Fibroblast of skin of left biceps (primary cell): ENCODE data around the gene CTIF.
A peak's percentile ranks its signal among the peaks of the same experiment; 100 is the strongest.

Experiments
- DNase-seq, 2 experiments: peaks; one replicate each; pipeline ENCODE4 v3.0.0-alpha.2; 2013; ENCODE audit warnings: low read depth in 2 of 2

CTIF gene

GRCh38 chr18:48574667-48575300 lies 36.0 kb downstream of the CTIF start:
- DNase-seq: no peak

DNA sequence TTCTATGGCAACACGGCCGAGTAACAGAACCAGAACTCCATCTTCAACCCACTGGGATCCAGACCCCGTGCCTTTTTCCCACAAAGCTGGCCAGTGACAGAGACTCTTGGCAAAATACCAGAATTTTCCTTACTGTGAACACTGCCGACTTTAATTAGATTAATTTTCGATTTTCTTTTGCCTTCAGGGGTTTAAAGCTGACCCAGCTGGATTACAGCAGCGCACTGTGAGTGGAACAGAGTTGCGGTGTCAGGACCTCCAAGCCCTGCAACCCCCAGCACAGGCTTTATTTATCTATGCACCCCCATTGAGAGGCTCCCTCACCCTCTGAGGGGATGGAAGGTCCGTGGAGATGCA lies 36.4 kb downstream of the CTIF start:
- no peak for DNase-seq

DNA sequence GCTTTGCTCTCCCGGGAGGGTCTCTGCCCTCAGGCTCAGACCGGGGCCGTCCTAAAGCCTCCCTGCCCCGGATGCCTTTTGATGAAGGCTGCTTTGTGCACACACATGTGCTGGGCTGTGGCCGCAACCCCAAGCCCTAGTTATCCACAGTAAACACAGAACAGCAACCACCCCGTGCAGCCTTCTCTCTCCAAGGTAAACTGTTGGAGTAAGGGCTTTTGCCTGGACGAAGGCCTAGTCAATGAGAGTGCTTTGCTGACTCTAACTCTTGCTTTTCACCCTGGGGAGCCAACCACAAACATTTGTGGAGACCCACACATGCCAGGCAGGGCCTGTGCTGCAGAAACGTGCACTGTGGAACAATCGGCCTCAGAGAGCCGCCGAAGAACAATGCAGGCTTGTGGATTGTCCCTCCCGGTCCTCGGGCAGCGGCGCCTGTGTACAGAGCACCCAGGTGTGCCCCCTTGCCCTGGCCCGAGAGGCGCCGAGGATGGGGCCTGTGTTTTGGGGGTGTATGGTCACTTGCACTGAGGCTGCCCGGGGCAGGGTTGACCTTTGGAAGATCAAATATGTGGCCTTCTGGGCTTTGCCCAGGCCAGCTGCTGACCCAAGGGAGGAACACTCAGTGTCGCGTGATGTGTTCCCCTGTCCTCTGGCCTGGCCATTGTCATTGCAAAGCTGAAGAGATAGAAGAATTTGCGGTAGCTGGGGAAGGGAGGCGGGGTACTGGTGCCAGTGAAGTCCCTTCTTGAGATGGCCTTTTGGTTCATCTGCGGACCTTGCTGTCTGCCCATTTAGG lies 37.0 kb downstream of the CTIF start:
- DNase-seq: no peak

- DNase-seq: no peak
Measured at GRCh38 chr18:48576457-48576771, 37.6 kb downstream of the CTIF start.

GRCh38 chr18:48577478-48578190 lies 38.8 kb downstream of the CTIF start:
- no peak for DNase-seq

GRCh38 chr18:48578289-48578688 lies 39.5 kb downstream of the CTIF start:
- no peak for DNase-seq

DNA sequence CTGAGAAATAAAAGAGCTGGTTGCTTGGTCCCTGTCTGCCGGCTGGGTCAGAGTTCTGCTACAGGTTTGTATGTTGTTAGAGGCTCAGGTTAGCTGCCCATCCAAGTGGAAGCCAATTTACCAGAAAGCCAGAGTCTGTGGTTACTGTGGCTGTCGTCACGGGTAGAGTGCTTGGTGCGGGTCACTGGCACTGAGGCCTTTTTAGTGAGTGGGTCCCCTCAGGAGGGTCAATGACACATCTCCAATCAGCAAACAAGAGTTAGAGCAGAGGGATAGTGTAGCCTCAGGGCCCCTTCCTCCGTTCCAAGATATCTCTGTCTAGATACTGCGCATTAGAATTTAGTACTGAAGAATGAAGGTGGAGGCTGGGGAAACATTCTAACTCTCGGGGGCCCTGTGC lies 41.2 kb downstream of the CTIF start:
- no peak for DNase-seq

GRCh38 chr18:48580782-48581181 lies 42.0 kb downstream of the CTIF start:
- no peak for DNase-seq

DNA sequence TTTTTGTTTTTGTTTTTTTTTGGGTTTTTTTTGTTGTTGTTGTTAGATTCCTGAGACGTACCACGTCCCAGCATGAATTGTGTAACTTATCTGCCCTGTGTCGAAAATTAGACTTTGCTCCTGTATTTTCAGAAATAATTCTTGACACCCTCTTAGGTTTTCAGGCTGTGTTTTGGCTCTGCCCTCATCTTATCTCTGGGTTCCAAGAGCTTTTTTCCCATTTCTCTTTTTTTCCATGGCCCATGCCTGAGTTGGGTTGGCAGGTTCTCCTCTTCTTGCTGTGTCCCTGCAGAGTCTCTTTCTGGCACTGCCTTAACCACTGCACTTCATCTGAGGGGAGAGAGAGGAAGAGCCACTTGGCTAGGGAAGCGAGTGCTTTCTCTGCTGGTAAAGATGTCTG lies 42.4 kb downstream of the CTIF start:
- no peak for DNase-seq

GRCh38 chr18:48581941-48582340 lies 43.1 kb downstream of the CTIF start:
- DNase-seq: no peak

GRCh38 chr18:48582946-48583345 lies 44.1 kb downstream of the CTIF start:
- no peak for DNase-seq

DNA sequence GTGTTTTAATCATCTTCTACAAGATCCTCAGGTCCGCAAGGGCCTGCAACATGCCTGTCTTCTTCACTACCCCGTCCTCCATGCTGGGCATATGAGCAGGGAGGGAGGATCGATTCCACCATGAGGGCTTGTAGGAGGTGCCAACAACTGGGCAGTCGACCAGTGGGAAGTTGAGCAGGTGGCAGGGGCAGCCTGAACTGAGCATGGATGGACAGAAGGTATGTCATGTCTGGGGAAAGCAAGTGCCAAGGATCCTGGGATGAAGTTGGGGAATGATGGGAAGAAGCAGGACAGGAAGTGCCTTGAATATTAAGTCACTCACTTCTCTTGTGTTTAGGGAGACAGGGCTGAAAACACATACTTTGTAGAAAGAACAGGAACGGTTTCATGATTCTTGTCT lies 44.7 kb downstream of the CTIF start:
- no peak for DNase-seq

- DNase-seq: no peak
Measured at GRCh38 chr18:48589797-48590519, 51.1 kb downstream of the CTIF start.

GRCh38 chr18:48590678-48591077 lies 51.8 kb downstream of the CTIF start:
- peak; percentile 87 for DNase-seq

- DNase-seq: no peak
Measured at GRCh38 chr18:48592540-48593171, 53.8 kb downstream of the CTIF start.

DNA sequence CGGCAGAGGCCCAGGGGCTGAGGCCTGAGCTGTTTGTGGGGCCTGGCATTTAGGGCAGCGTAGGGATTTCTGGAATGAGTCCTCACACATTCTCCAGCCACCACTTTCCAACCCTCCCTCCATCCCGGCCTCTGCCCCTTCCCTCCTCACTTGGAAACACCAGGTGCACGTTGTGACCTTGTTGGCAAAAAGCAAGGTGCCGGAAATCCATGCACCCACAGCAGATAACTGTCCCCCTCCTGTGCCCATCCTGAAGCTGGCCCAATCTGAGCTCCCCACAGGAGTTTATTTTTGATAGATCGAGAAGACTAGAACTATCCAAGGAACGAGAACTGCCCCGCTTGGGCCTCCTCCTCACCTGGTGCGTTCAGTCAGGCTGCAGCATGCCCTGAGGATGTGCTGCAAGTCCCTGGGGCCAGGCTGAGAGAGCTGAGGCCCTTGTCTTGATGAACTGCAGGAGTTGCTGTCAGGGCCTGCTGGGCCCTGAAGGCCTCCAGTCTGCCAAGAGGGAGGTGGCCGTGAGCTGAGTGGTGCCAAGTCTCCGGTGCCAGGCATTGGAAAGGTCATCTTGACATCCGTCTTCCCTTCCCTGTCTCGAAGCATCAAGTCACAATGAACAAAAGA lies 55.8 kb downstream of the CTIF start:
- no peak for DNase-seq

DNA sequence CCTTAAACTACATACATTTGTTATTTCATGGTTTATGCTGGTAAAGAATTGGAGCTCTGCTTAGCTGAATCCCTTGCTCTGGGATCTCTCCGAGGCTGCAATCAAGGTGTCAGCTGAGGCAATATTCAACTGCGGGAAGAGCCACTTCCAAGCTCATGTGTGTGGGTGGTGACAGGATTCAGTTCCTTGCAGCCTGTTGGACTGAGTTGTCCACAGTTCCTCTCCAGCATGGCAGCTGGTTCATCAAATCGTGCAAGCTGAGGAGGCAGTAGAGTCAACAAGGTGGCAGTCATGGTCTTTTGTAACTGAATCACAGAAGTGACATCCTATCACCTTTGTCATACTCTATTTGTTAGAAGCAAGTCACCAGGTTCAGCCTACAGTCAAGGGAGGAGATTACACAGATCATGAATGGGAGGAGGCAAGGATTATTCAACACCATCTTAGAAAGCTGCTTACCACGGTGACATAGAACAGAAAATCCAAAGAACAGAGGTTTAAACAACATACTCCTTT lies 56.9 kb downstream of the CTIF start:
- DNase-seq: no peak

GRCh38 chr18:48597110-48597509 lies 58.3 kb downstream of the CTIF start:
- no peak for DNase-seq

DNA sequence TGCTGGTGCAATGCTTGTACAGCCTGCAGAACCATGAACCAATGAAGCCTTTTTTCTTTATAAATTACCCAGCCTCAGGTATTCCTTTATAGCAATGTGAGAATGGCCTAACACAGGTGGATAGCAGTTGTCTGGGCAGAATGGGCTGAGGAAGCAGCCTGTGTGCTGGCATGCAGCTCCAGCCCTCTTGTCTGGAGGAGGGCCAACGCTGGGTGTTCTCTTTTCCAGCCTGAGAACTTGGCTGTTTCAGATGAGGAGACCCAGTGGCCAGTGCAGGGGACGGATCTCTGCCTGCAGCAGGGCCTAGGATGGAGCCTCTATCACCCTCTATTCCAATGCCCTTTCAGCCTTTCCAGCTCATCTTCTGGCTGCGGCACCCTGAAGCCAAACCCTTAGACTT lies 58.8 kb downstream of the CTIF start:
- DNase-seq: no peak

GRCh38 chr18:48599391-48599790 lies 60.6 kb downstream of the CTIF start:
- DNase-seq: no peak

- DNase-seq: no peak
Measured at GRCh38 chr18:48600046-48600445, 61.2 kb downstream of the CTIF start.
